HuH-7 (cell line): ENCODE data around the gene IFNAR2.
"Not testable (repeated sequence)": the region's sequence is repeated elsewhere in the genome, so short reads cannot be mapped to it uniquely, and the experiment has no call there.

Experiments
- DNase-seq: peaks from one replicate; pipeline ENCODE4 v3.0.0; 2011; ENCODE audit warnings: low spot score

Gene IFNAR2

GRCh38 chr21:33214056-33214455 lies 15.7 kb upstream of the IFNAR2 start:
- DNase-seq: no peak

- no peak for DNase-seq
Measured at GRCh38 chr21:33217138-33217520, 12.6 kb upstream of the IFNAR2 start.

- no peak for DNase-seq
Measured at GRCh38 chr21:33219300-33219699, 10.4 kb upstream of the IFNAR2 start.

- no peak for DNase-seq
Measured at GRCh38 chr21:33219954-33220353, 9.8 kb upstream of the IFNAR2 start.

GRCh38 chr21:33225376-33225775 lies 4.4 kb upstream of the IFNAR2 start:
- not testable (repeated sequence) for DNase-seq

GRCh38 chr21:33228455-33228854 lies 1.3 kb upstream of the IFNAR2 start:
- DNase-seq: no peak

- no peak for DNase-seq
Measured at GRCh38 chr21:33229099-33229783, 497 bp upstream of the IFNAR2 start.

GRCh38 chr21:33230545-33231324 lies 997 bp downstream of the IFNAR2 start:
- peak; percentile 38 for DNase-seq

GRCh38 chr21:33231526-33231925 lies 1.8 kb downstream of the IFNAR2 start:
- no peak for DNase-seq

GRCh38 chr21:33232291-33233034 lies 2.7 kb downstream of the IFNAR2 start:
- no peak for DNase-seq

- no peak for DNase-seq
Measured at GRCh38 chr21:33234635-33235520, 5.1 kb downstream of the IFNAR2 start.

- DNase-seq: no peak
Measured at GRCh38 chr21:33236013-33236686, 6.4 kb downstream of the IFNAR2 start.

- no peak for DNase-seq
Measured at GRCh38 chr21:33236766-33237165, 7.0 kb downstream of the IFNAR2 start.

- no peak for DNase-seq
Measured at GRCh38 chr21:33237486-33237885, 7.7 kb downstream of the IFNAR2 start.

GRCh38 chr21:33238146-33238545 lies 8.4 kb downstream of the IFNAR2 start:
- DNase-seq: no peak

- DNase-seq: no peak
Measured at GRCh38 chr21:33238565-33239255, 9.0 kb downstream of the IFNAR2 start.

GRCh38 chr21:33239559-33240127 lies 9.9 kb downstream of the IFNAR2 start:
- not testable (repeated sequence) for DNase-seq

- no peak for DNase-seq
Measured at GRCh38 chr21:33240404-33240803, 10.7 kb downstream of the IFNAR2 start.

- no peak for DNase-seq
Measured at GRCh38 chr21:33241846-33242245, 12.1 kb downstream of the IFNAR2 start.

- DNase-seq: not testable (repeated sequence)
Measured at GRCh38 chr21:33242846-33243245, 13.1 kb downstream of the IFNAR2 start.
